GM23338 (cell line): ENCODE measurements around the gene POLR2A.

Source experiments
- CREB1 ChIP-seq: fragments of 250-450 bp; sonication (Bioruptor Pico); IDR thresholded peaks from 2 replicates; pipeline ENCODE4 v1.5.0; 2020; ENCODE audit warnings: low read depth, mild to moderate bottlenecking, moderate library complexity
- EZH2 ChIP-seq: fragments of 200-600 bp; sonication (generic); IDR thresholded peaks from one replicate; pipeline ENCODE4 v1.8.0; 2017; ENCODE audit warnings: antibody characterized with exemption, mild to moderate bottlenecking, low read depth; ENCODE audit not compliant: unreplicated experiment
- EZH2phosphoT487 ChIP-seq: fragments of 200-600 bp; sonication (generic); IDR thresholded peaks from one replicate; pipeline ENCODE4 v1.8.1; 2018; ENCODE audit warnings: antibody characterized with exemption; ENCODE audit not compliant: unreplicated experiment
- POLR2AphosphoS5 ChIP-seq: IDR thresholded peaks from 2 replicates; pipeline ENCODE4 v1.6.1; 2016; ENCODE audit warnings: antibody characterized with exemption, low read depth
- TF ChIP-seq, protein P1 (sequence below), 2 experiments: fragments of 200-600 bp in 1 of 2; sonication (generic) in 1 of 2; conservative IDR thresholded peaks; 2 replicates each; pipeline versions ENCODE4 v1.5.1 to v1.6.1; 2016 to 2017; ENCODE audit warnings: antibody characterized with exemption in 2 of 2, low read depth in 2 of 2, mild to moderate bottlenecking in 2 of 2, moderate library complexity in 1 of 2
- TF ChIP-seq, protein P2 (sequence below): IDR thresholded peaks from one replicate; pipeline ENCODE4 v1.6.1; 2018; ENCODE audit warnings: antibody characterized with exemption; ENCODE audit not compliant: unreplicated experiment

DNA sequence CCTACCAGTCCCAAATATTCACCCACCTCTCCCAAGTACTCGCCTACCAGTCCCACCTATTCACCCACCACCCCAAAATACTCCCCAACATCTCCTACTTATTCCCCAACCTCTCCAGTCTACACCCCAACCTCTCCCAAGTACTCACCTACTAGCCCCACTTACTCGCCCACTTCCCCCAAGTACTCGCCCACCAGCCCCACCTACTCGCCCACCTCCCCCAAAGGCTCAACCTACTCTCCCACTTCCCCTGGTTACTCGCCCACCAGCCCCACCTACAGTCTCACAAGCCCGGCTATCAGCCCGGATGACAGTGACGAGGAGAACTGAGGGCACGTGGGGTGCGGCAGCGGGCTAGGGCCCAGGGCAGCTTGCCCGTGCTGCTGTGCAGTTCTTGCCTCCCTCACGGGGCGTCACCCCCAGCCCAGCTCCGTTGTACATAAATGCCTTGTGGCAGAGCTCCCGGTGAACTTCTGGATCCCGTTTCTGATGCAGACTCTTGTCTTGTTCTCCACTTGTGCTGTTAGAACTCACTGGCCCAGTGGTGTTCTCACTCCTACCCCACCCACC lies 29.8 kb downstream of the POLR2A start:
- TF ChIP-seq EZH2 = no peak
- TF ChIP-seq CREB1 (CRISPR knock-in tag) = no peak
- TF ChIP-seq, protein P1, sequence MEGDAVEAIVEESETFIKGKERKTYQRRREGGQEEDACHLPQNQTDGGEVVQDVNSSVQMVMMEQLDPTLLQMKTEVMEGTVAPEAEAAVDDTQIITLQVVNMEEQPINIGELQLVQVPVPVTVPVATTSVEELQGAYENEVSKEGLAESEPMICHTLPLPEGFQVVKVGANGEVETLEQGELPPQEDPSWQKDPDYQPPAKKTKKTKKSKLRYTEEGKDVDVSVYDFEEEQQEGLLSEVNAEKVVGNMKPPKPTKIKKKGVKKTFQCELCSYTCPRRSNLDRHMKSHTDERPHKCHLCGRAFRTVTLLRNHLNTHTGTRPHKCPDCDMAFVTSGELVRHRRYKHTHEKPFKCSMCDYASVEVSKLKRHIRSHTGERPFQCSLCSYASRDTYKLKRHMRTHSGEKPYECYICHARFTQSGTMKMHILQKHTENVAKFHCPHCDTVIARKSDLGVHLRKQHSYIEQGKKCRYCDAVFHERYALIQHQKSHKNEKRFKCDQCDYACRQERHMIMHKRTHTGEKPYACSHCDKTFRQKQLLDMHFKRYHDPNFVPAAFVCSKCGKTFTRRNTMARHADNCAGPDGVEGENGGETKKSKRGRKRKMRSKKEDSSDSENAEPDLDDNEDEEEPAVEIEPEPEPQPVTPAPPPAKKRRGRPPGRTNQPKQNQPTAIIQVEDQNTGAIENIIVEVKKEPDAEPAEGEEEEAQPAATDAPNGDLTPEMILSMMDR (conservative IDR thresholded peaks at IDR 0.05; ENCODE audit: low read depth in 2 of 2) = 0 out of 4 replicates have a peak, but pooled peaks of 1 of the 2 experiments have one; percentile 2
- no peak for TF ChIP-seq POLR2AphosphoS5
- no peak for TF ChIP-seq EZH2phosphoT487
- TF ChIP-seq, protein P2, sequence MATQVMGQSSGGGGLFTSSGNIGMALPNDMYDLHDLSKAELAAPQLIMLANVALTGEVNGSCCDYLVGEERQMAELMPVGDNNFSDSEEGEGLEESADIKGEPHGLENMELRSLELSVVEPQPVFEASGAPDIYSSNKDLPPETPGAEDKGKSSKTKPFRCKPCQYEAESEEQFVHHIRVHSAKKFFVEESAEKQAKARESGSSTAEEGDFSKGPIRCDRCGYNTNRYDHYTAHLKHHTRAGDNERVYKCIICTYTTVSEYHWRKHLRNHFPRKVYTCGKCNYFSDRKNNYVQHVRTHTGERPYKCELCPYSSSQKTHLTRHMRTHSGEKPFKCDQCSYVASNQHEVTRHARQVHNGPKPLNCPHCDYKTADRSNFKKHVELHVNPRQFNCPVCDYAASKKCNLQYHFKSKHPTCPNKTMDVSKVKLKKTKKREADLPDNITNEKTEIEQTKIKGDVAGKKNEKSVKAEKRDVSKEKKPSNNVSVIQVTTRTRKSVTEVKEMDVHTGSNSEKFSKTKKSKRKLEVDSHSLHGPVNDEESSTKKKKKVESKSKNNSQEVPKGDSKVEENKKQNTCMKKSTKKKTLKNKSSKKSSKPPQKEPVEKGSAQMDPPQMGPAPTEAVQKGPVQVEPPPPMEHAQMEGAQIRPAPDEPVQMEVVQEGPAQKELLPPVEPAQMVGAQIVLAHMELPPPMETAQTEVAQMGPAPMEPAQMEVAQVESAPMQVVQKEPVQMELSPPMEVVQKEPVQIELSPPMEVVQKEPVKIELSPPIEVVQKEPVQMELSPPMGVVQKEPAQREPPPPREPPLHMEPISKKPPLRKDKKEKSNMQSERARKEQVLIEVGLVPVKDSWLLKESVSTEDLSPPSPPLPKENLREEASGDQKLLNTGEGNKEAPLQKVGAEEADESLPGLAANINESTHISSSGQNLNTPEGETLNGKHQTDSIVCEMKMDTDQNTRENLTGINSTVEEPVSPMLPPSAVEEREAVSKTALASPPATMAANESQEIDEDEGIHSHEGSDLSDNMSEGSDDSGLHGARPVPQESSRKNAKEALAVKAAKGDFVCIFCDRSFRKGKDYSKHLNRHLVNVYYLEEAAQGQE = no peak
